A549 (cell line): ENCODE data around the gene CACNG3. TPM values are rescaled to one million over a fixed set of nuclear protein-coding genes. Genes with fewer than 3 reads are reported as not detected.

ENCODE experiments used
- ATAC-seq, 2 experiments: fragments of 200-7000 bp in 1 of 2; fragments of >200 bp in 1 of 2; cut with Nextera tagmentation in 1 of 2; cut with Tn5 transposase in 1 of 2; 3 replicates each; pipeline versions ENCODE4 v1.8.0 to v1.9.1; 2018 to 2020; ENCODE audit warnings: mild to moderate bottlenecking in 1 of 2, moderate library complexity in 1 of 2
- CTCF ChIA-PET: fragments of 300-600 bp; sonication (Branson Sonifier 250); formaldehyde crosslinking; extraction: SDS; loops from one replicate; lab custom pipeline; 2021; ENCODE audit warnings: antibody characterized with exemption, inconsistent platforms; lab: Yijun Ruan, JAX
- POLR2A ChIA-PET: fragments of 350-600 bp; formaldehyde crosslinking; extraction: SDS; loops from one replicate; lab custom pipeline; 2021; ENCODE audit warnings: antibody characterized with exemption, inconsistent platforms; lab: Yijun Ruan, JAX
- DNase-seq, 2 experiments: peaks; one replicate each; pipeline versions ENCODE4 v3.0.0 to v3.0.0-alpha.2; 2011 to 2016; ENCODE audit warnings: low read depth in 1 of 2, low spot score in 1 of 2
- FAIRE-seq: peaks from 2 replicates; lab custom pipeline; 2011; peaks lifted over from hg19 to GRCh38; lab: Jason Lieb, UNC
- H3K27ac ChIP-seq, 2 experiments: fragments of >200 bp; sonication (Bioruptor Twin); formaldehyde crosslinking; 3 replicates each; pipeline ENCODE4 v1.5.1; 2016 to 2017
- H3K4me1 ChIP-seq: fragments of >200 bp; sonication (Bioruptor Twin); formaldehyde crosslinking; 3 replicates; pipeline ENCODE4 v1.6.1; 2016
- H3K4me2 ChIP-seq: fragments of >200 bp; sonication (Bioruptor Twin); formaldehyde crosslinking; 3 replicates; pipeline ENCODE4 v1.6.1; 2016
- H3K4me3 ChIP-seq: fragments of >200 bp; sonication (Bioruptor Twin); formaldehyde crosslinking; 3 replicates; pipeline ENCODE4 v1.5.1; 2016
- H3K9me3 ChIP-seq: fragments of >200 bp; sonication (Bioruptor Twin); formaldehyde crosslinking; 3 replicates; pipeline ENCODE4 v1.6.1; 2016
- CHD4 ChIP-seq: fragments of 200-600 bp; sonication (generic); IDR thresholded peaks from 2 replicates; pipeline ENCODE4 v1.6.1; 2016; ENCODE audit warnings: antibody characterized with exemption, mild to moderate bottlenecking, borderline replicate concordance
- EHMT2 ChIP-seq: fragments of 200-600 bp; sonication (generic); IDR thresholded peaks from 2 replicates; pipeline ENCODE4 v1.6.1; 2016; ENCODE audit warnings: antibody characterized with exemption, low read depth, mild to moderate bottlenecking, moderate library complexity
- FOXS1 ChIP-seq: fragments of 250-450 bp; sonication (Bioruptor Pico); IDR thresholded peaks from 2 replicates; pipeline ENCODE4 v1.5.0; 2020; ENCODE audit warnings: mild to moderate bottlenecking, moderate library complexity
- GATA3 ChIP-seq: IDR thresholded peaks from 2 replicates; pipeline ENCODE4 v1.6.1; 2012; ENCODE audit warnings: borderline replicate concordance
- HEYL ChIP-seq: fragments of 250-450 bp; sonication (Bioruptor Pico); IDR thresholded peaks from 2 replicates; pipeline ENCODE4 v1.8.0; 2021; ENCODE audit warnings: mild to moderate bottlenecking, moderate library complexity
- HOXA7 ChIP-seq: fragments of 250-450 bp; sonication (Bioruptor Pico); IDR thresholded peaks from 2 replicates; pipeline ENCODE4 v1.5.0; 2020; ENCODE audit warnings: mild to moderate bottlenecking, moderate library complexity
- KDM1A ChIP-seq: fragments of 200-600 bp; sonication (generic); IDR thresholded peaks from 2 replicates; pipeline ENCODE4 v1.6.1; 2016; ENCODE audit warnings: low read depth, mild to moderate bottlenecking
- NFE2L2 ChIP-seq: fragments of 150-350 bp; conservative IDR thresholded peaks from 2 replicates; pipeline ENCODE4 v1.6.1; 2014; ENCODE audit warnings: low read length
- POLR2A ChIP-seq: IDR thresholded peaks from 2 replicates; pipeline ENCODE4 v1.6.1; 2012; ENCODE audit warnings: mild to moderate bottlenecking, low read length
- POLR2AphosphoS2 ChIP-seq: conservative IDR thresholded peaks from 2 replicates; pipeline ENCODE4 v1.6.1; 2012; ENCODE audit warnings: low read length, improper control_type of control experiment, inconsistent platforms
- RAD21 ChIP-seq, 2 experiments: fragments of >200 bp in 1 of 2; sonication (Bioruptor Twin) in 1 of 2; formaldehyde crosslinking in 1 of 2; IDR thresholded peaks in 1 of 2; conservative IDR thresholded peaks in 1 of 2; 2 replicates in 1 of 2; 3 replicates in 1 of 2; pipeline ENCODE4 v1.6.1; 2012 to 2018; ENCODE audit warnings: inconsistent platforms in 1 of 2
- RCOR1 ChIP-seq: fragments of 150-350 bp; IDR thresholded peaks from 2 replicates; pipeline ENCODE4 v1.6.1; 2014; ENCODE audit warnings: antibody characterized with exemption, low read length, low read depth
- SREBF2 ChIP-seq: fragments of 450-650 bp; IDR thresholded peaks from 2 replicates; pipeline ENCODE4 v1.6.1; 2014; ENCODE audit warnings: mild to moderate bottlenecking, moderate library complexity
- TP53 ChIP-seq: fragments of 250-450 bp; sonication (Bioruptor Pico); IDR thresholded peaks from 2 replicates; pipeline ENCODE4 v1.5.0; 2021; ENCODE audit warnings: mild to moderate bottlenecking, moderate library complexity
- WGBS: methylation state at CpG from one replicate; pipeline ENCODE4 v1.1.6; 2017; ENCODE audit errors: missing lambda C conversion rate; 5-methylcytosine and 5-hydroxymethylcytosine counted together
- polyA plus RNA-seq, 4 experiments: library from polyadenylated mRNA; depleted of rRNA in 3 of 4; stranded (reverse); fragments of >200 nt; fragmentation: RNase III in 1 of 4; extraction: RNeasy Plus Mini Kit Qiagen cat#74134 plus additional on column Dnase treatment in 1 of 4; gene quantifications; 2 replicates in 3 of 4; 3 replicates in 1 of 4; pipeline ENCODE4 v1.2.3, GENCODE V29; 2011 to 2017
- TF ChIP-seq, protein P1 (sequence below): fragments of 250-450 bp; sonication (Bioruptor Pico); IDR thresholded peaks from 2 replicates; pipeline ENCODE4 v1.5.0; 2021; ENCODE audit warnings: mild to moderate bottlenecking, moderate library complexity, borderline replicate concordance
- TF ChIP-seq, protein P2 (sequence below): fragments of >200 bp; sonication (Bioruptor Twin); formaldehyde crosslinking; IDR thresholded peaks from 2 replicates; pipeline ENCODE4 v1.6.1; 2016
- TF ChIP-seq, protein P3 (sequence below): fragments of 200-600 bp; sonication (generic); IDR thresholded peaks from 2 replicates; pipeline ENCODE4 v1.6.1; 2016; ENCODE audit warnings: antibody characterized with exemption, mild to moderate bottlenecking, moderate library complexity
- TF ChIP-seq, protein P4 (sequence below): IDR thresholded peaks from 2 replicates; pipeline ENCODE4 v1.6.1; 2012
- TF ChIP-seq, protein P5 (sequence below): IDR thresholded peaks from 2 replicates; pipeline ENCODE4 v1.6.1; 2012
- TF ChIP-seq, protein P6 (sequence below): fragments of 450-650 bp; IDR thresholded peaks from 2 replicates; pipeline ENCODE4 v1.6.1; 2014; ENCODE audit warnings: antibody characterized with exemption
- TF ChIP-seq, protein P7 (sequence below): fragments of 250-450 bp; sonication (Bioruptor Pico); IDR thresholded peaks from 2 replicates; pipeline ENCODE4 v1.5.0; 2020; ENCODE audit warnings: low read depth, mild to moderate bottlenecking, moderate library complexity

CACNG3 gene
- polyA plus RNA-seq, 2 of the 4 experiments (the other 2 are of a cell fraction): not detected

DNA sequence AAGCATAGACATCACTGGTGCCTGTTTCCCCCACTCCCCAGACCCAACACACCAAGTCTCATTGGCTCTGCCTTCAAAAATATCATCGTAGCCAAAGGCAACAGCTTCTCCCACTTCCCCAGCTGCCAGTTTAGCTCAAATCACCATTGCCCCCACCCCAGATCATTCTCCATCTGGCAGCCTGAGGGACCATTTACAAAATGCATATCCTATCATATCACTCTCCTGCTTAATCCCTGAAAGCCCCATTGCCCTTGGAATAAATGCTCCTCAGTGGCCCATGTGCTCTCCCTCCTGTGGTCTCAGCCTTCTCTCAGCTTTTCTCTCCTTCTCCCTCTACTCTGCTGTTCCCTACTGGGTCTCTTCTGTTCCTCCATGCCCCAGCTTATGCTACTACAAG is 68.3 kb downstream of the CACNG3 start:
- FAIRE-seq (no peak), DNase-seq (no peak), ATAC-seq (no peak)
- no peaks in the 10 kb centered on the region for H3K9me3 ChIP-seq
- 4% methylated on average over 1 of the region's 1 CpG for WGBS
- no peak overlapping the region for H3K4me2 ChIP-seq
- POLR2A ChIA-PET: no interaction called here
- no peak overlapping the region for H3K4me3 ChIP-seq
- no peak overlapping the region for H3K27ac ChIP-seq
- TF ChIP-seq HEYL (CRISPR knock-in tag) (no peak), RCOR1 (no peak), EHMT2 (no peak), GATA3 (no peak), TP53 (CRISPR knock-in tag) (no peak)
- TF ChIP-seq, protein P1, sequence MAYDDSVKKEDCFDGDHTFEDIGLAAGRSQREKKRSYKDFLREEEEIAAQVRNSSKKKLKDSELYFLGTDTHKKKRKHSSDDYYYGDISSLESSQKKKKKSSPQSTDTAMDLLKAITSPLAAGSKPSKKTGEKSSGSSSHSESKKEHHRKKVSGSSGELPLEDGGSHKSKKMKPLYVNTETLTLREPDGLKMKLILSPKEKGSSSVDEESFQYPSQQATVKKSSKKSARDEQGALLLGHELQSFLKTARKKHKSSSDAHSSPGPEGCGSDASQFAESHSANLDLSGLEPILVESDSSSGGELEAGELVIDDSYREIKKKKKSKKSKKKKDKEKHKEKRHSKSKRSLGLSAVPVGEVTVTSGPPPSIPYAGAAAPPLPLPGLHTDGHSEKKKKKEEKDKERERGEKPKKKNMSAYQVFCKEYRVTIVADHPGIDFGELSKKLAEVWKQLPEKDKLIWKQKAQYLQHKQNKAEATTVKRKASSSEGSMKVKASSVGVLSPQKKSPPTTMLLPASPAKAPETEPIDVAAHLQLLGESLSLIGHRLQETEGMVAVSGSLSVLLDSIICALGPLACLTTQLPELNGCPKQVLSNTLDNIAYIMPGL (CRISPR knock-in tag): no peak
- TF ChIP-seq, protein P2, sequence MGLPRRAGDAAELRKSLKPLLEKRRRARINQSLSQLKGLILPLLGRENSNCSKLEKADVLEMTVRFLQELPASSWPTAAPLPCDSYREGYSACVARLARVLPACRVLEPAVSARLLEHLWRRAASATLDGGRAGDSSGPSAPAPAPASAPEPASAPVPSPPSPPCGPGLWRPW: no peak
- H3K4me1 ChIP-seq: no peaks in the 10 kb centered on the region
- CTCF ChIA-PET: interaction anchor here (1.8 kb wide), 1 partner anchor 71 kb away, joined by 6 read pairs; no protein-coding TSS in a partner anchor

DNA sequence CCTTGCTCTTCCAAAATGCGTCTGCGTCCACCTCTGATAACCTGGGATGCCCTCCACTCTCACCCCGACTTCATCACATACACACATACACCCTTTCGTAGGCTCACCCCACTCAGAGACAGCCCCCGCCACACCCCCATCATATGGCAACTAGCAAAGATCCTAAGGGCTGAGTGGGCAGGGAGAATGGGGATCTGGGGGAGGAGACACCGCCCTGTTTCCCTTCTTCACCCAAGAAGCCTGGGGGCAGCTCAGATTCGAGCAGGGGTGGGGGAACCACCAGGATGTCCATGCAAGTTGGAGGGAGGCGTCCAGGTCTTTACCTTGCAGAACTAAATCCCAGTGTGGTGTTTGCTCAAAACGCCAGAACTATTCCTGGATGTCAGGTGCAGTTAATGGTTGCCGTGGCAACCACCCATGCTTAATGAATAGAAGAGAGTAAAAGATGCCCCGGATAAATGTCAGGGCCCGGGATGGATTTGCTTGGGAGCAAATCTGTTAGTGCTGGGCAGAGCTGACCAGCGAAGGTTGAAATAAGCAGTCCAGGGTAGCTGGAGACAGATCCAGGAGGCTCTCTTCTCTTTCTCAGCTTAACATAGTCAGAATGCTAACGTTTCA is 72.8 kb downstream of the CACNG3 start:
- TF ChIP-seq, protein P3, sequence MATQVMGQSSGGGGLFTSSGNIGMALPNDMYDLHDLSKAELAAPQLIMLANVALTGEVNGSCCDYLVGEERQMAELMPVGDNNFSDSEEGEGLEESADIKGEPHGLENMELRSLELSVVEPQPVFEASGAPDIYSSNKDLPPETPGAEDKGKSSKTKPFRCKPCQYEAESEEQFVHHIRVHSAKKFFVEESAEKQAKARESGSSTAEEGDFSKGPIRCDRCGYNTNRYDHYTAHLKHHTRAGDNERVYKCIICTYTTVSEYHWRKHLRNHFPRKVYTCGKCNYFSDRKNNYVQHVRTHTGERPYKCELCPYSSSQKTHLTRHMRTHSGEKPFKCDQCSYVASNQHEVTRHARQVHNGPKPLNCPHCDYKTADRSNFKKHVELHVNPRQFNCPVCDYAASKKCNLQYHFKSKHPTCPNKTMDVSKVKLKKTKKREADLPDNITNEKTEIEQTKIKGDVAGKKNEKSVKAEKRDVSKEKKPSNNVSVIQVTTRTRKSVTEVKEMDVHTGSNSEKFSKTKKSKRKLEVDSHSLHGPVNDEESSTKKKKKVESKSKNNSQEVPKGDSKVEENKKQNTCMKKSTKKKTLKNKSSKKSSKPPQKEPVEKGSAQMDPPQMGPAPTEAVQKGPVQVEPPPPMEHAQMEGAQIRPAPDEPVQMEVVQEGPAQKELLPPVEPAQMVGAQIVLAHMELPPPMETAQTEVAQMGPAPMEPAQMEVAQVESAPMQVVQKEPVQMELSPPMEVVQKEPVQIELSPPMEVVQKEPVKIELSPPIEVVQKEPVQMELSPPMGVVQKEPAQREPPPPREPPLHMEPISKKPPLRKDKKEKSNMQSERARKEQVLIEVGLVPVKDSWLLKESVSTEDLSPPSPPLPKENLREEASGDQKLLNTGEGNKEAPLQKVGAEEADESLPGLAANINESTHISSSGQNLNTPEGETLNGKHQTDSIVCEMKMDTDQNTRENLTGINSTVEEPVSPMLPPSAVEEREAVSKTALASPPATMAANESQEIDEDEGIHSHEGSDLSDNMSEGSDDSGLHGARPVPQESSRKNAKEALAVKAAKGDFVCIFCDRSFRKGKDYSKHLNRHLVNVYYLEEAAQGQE: no peak
- TF ChIP-seq, protein P4, sequence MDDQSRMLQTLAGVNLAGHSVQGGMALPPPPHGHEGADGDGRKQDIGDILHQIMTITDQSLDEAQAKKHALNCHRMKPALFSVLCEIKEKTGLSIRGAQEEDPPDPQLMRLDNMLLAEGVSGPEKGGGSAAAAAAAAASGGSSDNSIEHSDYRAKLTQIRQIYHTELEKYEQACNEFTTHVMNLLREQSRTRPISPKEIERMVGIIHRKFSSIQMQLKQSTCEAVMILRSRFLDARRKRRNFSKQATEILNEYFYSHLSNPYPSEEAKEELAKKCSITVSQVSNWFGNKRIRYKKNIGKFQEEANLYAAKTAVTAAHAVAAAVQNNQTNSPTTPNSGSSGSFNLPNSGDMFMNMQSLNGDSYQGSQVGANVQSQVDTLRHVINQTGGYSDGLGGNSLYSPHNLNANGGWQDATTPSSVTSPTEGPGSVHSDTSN: no peak
- TF ChIP-seq, protein P5, sequence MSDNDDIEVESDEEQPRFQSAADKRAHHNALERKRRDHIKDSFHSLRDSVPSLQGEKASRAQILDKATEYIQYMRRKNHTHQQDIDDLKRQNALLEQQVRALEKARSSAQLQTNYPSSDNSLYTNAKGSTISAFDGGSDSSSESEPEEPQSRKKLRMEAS: no peak
- TF ChIP-seq, protein P6, sequence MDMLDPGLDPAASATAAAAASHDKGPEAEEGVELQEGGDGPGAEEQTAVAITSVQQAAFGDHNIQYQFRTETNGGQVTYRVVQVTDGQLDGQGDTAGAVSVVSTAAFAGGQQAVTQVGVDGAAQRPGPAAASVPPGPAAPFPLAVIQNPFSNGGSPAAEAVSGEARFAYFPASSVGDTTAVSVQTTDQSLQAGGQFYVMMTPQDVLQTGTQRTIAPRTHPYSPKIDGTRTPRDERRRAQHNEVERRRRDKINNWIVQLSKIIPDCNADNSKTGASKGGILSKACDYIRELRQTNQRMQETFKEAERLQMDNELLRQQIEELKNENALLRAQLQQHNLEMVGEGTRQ: no peak
- TF ChIP-seq HOXA7 (CRISPR knock-in tag) (no peak), SREBF2 (no peak), POLR2AphosphoS2 (no peak)
- TF ChIP-seq, all 56 proteins: peak for 0
- no peak overlapping the region for H3K27ac ChIP-seq
- DNase-seq: no peak
- WGBS: 11% methylated on average over 14 of the region's 14 CpGs
- ChIA-PET POLR2A (no interaction called here), CTCF (no interaction called here)
- FAIRE-seq: no peak
- no peak overlapping the region for H3K4me2 ChIP-seq
- no peak overlapping the region for H3K4me3 ChIP-seq
- no peak for ATAC-seq
- H3K9me3 ChIP-seq: no peaks in the 10 kb centered on the region
- H3K4me1 ChIP-seq: no peaks in the 10 kb centered on the region

DNA sequence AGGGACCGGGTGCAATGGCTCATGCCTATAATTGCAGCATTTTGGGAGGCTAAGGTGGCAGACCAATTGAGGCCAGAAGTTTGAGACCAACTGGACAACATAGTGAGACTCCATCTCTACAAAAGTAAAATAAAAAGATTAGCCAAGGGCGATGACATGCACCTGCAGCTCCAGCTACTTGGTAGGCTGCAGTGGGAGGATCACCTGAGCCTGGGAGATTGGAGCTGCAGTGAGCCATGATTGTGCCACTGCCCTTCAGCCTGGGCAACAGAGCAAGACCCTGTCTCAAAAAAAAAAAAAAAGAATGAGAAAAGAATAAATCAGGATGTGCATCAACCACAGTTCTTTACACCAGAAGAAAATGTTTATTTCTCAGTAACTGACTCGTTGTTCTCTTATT is 76.0 kb downstream of the CACNG3 start:
- H3K9me3 ChIP-seq: no peaks in the 10 kb centered on the region
- no peak for ATAC-seq
- H3K4me1 ChIP-seq: no peaks in the 10 kb centered on the region
- no peak for FAIRE-seq
- CTCF ChIA-PET: interaction anchor here (1.6 kb wide), 1 partner anchor 10 kb away, joined by 3 read pairs; no protein-coding TSS in a partner anchor
- H3K27ac ChIP-seq: no peak overlapping the region
- 4% methylated on average over 3 of the region's 3 CpGs for WGBS
- DNase-seq: no peak
- POLR2A ChIA-PET: no interaction called here
- H3K4me3 ChIP-seq: no peak overlapping the region
- no peak overlapping the region for H3K4me2 ChIP-seq
- TF ChIP-seq KDM1A (no peak), HOXA7 (CRISPR knock-in tag) (no peak), TP53 (CRISPR knock-in tag) (no peak), FOXS1 (no peak), RAD21 (conservative IDR thresholded peaks at IDR 0.05 in 1 of 2, IDR thresholded peaks at IDR 0.05 in 1 of 2) (no peak), POLR2AphosphoS2 (no peak), NFE2L2 (no peak), CHD4 (no peak), POLR2A (no peak)
- TF ChIP-seq, protein P1 (CRISPR knock-in tag): no peak
- TF ChIP-seq, protein P7, sequence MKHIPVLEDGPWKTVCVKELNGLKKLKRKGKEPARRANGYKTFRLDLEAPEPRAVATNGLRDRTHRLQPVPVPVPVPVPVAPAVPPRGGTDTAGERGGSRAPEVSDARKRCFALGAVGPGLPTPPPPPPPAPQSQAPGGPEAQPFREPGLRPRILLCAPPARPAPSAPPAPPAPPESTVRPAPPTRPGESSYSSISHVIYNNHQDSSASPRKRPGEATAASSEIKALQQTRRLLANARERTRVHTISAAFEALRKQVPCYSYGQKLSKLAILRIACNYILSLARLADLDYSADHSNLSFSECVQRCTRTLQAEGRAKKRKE (CRISPR knock-in tag): no peak
